ENCODE results near the gene BCAS1.

Gene BCAS1

DNA sequence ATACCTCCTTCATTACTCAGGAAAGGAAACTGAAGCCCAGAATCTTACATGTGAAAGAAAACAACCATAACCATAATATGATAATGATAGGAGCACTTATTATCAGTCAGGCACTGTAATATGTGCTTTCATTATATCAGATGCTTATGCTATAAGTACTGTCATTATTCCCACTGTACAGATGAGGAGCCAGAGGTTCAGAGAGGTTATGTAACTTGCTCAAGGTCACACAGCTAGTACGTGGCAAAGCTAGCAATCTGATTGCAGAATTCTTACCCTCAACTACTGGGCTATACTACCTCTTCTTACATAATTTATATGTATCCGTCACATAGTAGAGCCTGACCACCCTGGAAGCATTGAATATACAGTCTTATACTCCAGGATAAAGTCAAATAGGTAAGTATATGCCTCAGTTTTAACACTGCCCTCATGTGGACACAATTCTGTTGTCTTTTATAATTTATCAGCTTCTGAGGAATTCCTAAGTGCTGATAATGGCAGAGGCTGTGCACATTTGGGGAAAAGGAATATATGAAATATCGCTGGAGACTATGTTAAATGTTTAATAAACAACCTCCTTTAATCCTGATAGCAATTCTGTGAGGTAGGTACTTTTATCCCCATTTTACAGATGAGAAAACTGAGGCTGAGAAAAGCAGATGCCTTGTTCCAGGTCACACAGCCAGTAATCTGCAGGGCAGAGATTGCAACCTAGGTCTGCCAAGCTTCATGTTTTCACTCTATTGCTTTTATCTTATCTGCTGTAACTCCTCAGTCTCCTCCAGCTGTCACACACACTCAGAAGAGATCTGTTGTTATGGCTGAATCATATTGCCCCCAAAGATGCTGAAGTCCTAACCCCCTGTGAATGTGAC, 13.4 kb downstream of the BCAS1 start:
- Mint-ChIP-seq H3K4me1 (peaks cover 15% of the 10 kb centered on the region), H3K9me3 (no peaks in the 10 kb centered on the region), H3K36me3 (ENCODE audit: low read depth) (no peaks in the 10 kb centered on the region), H3K27ac (no peak overlapping the region), H3K27me3 (ENCODE audit: low read depth, poor library complexity) (no peaks in the 10 kb centered on the region), H3K4me3 (no peak overlapping the region)
- no peak for TF ChIP-seq CTCF (IDR thresholded peaks at IDR 0.05)
- DNase-seq = no peak

GRCh38 chr20:54054516-54054915, 15.9 kb downstream of the BCAS1 start:
- Mint-ChIP-seq H3K36me3 (ENCODE audit: low read depth) (no peaks in the 10 kb centered on the region), H3K4me3 (no peak overlapping the region), H3K27me3 (ENCODE audit: low read depth, poor library complexity) (peaks cover 2% of the 10 kb centered on the region), H3K4me1 (peaks cover 27% of the 10 kb centered on the region), H3K9me3 (peaks cover 9% of the 10 kb centered on the region), H3K27ac (no peak overlapping the region)
- DNase-seq = no peak
- no peak for TF ChIP-seq CTCF (IDR thresholded peaks at IDR 0.05)

- peaks cover 2% of the 10 kb centered on the region for H3K27me3 Mint-ChIP-seq (ENCODE audit: low read depth, poor library complexity)
- peaks cover 9% of the 10 kb centered on the region for H3K9me3 Mint-ChIP-seq
- DNase-seq = no peak
- no peak overlapping the region for H3K27ac Mint-ChIP-seq
- H3K4me1 Mint-ChIP-seq = peaks cover 12% of the 10 kb centered on the region
- no peaks in the 10 kb centered on the region for H3K36me3 Mint-ChIP-seq (ENCODE audit: low read depth)
- TF ChIP-seq CTCF (IDR thresholded peaks at IDR 0.05) = no peak
- H3K4me3 Mint-ChIP-seq = no peak overlapping the region
Observed at GRCh38 chr20:54051068-54051467, 19.3 kb downstream of the BCAS1 start.

DNA sequence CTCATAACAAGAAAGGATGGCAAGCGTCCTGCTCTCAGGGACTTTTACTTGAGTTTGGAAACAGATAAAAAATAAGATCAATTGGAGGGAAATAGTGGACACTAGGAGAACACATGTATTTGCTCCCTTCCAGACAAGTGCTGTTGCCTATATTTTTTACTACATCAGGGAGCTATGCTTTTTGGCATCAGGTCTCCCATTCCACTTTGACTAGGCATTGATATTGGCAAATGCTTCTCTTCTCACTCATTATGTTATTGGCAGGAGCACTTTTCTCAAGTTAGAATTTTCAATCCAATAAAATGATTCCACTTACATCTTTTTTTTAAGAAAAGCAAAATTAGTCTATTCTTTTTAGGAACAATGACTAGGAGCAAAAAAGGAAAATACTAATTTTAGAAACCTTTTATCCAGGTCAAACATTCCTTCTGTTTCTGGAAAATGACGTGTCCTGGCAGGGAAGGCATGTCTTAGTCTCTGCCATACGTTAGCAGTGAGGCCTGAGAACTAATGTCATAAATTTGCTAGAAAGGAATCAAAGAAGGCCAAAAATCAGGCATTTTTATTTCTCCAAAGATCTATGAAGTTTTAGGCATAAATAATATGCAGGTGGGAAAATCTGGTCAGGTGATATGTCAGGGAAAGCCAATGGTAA, 21.4 kb downstream of the BCAS1 start:
- no peak for TF ChIP-seq CTCF (IDR thresholded peaks at IDR 0.05)
- Mint-ChIP-seq H3K27ac (no peak overlapping the region), H3K9me3 (peaks cover 13% of the 10 kb centered on the region), H3K4me1 (peaks cover 12% of the 10 kb centered on the region), H3K4me3 (no peak overlapping the region), H3K27me3 (ENCODE audit: low read depth, poor library complexity) (peaks cover 2% of the 10 kb centered on the region), H3K36me3 (ENCODE audit: low read depth) (no peaks in the 10 kb centered on the region)
- no peak for DNase-seq

DNA sequence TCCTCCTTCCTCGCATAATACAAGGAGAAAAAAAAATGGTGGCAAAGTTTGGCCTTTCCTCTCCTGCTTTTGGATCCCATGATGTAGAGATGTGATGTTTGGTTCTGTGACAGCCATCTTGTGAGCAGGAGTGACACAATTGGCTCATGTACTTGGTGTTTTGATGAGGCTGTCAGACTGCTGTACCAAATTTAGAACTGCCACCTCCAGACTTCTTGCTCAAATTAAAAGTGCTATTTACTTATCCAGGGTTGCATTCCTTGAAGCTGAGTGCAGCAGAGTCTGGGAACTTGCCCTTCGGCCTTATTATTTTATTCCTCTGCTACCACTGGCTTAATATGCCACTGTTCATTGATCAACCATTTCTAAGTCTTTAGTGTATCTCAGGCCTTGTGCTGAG, 21.9 kb downstream of the BCAS1 start:
- Mint-ChIP-seq H3K27me3 (ENCODE audit: low read depth, poor library complexity) (peaks cover 2% of the 10 kb centered on the region), H3K4me3 (no peak overlapping the region), H3K9me3 (peaks cover 13% of the 10 kb centered on the region), H3K27ac (no peak overlapping the region), H3K4me1 (peaks cover 12% of the 10 kb centered on the region), H3K36me3 (ENCODE audit: low read depth) (no peaks in the 10 kb centered on the region)
- no peak for DNase-seq
- TF ChIP-seq CTCF (IDR thresholded peaks at IDR 0.05) = no peak
